Erythroblast (primary cell): ENCODE measurements around the gene ADARB2.

Source experiments
- GATA1 ChIP-seq: IDR thresholded peaks from 2 replicates; pipeline ENCODE4 v1.6.1; 2011; ENCODE audit warnings: low read depth, mild to moderate bottlenecking, control low read depth, low read length, moderate library complexity
- POLR2A ChIP-seq: IDR thresholded peaks from 2 replicates; pipeline ENCODE4 v1.6.1; 2011; ENCODE audit warnings: mild to moderate bottlenecking, low read length

DNA sequence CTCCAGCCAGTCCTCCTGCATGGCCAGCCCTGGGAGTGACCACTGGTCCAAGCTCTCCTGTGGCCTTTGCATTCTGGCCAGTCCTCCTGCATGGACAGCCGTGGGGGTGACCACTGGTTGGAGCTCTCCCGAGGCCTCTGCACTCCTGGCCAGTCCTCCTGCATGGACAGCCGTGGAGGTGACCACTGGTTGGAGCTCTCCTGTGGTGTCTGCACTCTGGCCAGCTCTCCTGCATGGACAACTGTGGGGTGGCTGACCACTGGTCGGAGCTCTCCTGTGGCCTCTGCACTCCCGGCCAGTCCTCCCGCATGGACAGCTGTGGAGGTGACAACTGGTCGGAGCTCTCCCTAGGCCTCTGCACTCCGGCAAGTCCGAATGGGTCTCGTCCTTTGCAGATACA, 28.7 kb upstream of the ADARB2 start:
- no peak for TF ChIP-seq POLR2A
- TF ChIP-seq GATA1 = no peak
